HL-60 (cell line): ENCODE data around the gene CNTD1.

Experiments used
- DNase-seq, 2 experiments: peaks; one replicate each; pipeline ENCODE4 v3.0.0-alpha.2; 2010 to 2020; ENCODE audit warnings: low read depth in 1 of 2, low spot score in 1 of 2
- H3K27ac ChIP-seq: fragments of 250-450 bp; sonication (Bioruptor Pico); replicated peaks from 2 replicates; pipeline ENCODE4 v1.5.1; 2020; ENCODE audit warnings: mild to moderate bottlenecking, moderate library complexity
- H3K27me3 ChIP-seq: fragments of 250-450 bp; sonication (Bioruptor Pico); 2 replicates; pipeline ENCODE4 v1.5.1; 2021; ENCODE audit warnings: mild to moderate bottlenecking, moderate library complexity; ENCODE audit not compliant: insufficient read depth, poor library complexity, severe bottlenecking
- H3K4me3 ChIP-seq: replicated peaks from 2 replicates; pipeline ENCODE4 v1.5.1; 2011; ENCODE audit warnings: mild to moderate bottlenecking, control low read depth, low read length; ENCODE audit not compliant: insufficient read depth
- GABPA ChIP-seq: IDR thresholded peaks from 2 replicates; pipeline ENCODE4 v1.6.1; 2012; ENCODE audit warnings: low read depth
- POLR2AphosphoS5 ChIP-seq: IDR thresholded peaks from 2 replicates; pipeline ENCODE4 v1.6.1; 2012; ENCODE audit warnings: low read depth
- SPI1 ChIP-seq: IDR thresholded peaks from 2 replicates; pipeline ENCODE4 v1.6.1; 2012; ENCODE audit warnings: low read depth, mild to moderate bottlenecking, borderline replicate concordance
- TF ChIP-seq, protein P1 (sequence below): IDR thresholded peaks from one replicate; pipeline ENCODE4 v1.5.1; 2011; ENCODE audit warnings: low read length, control low read depth, inconsistent platforms; ENCODE audit not compliant: insufficient read depth
- TF ChIP-seq, protein P2 (sequence below): IDR thresholded peaks from 2 replicates; pipeline ENCODE4 v1.6.1; 2012; ENCODE audit warnings: low read depth; ENCODE audit not compliant: insufficient replicate concordance

The CNTD1 gene

DNA sequence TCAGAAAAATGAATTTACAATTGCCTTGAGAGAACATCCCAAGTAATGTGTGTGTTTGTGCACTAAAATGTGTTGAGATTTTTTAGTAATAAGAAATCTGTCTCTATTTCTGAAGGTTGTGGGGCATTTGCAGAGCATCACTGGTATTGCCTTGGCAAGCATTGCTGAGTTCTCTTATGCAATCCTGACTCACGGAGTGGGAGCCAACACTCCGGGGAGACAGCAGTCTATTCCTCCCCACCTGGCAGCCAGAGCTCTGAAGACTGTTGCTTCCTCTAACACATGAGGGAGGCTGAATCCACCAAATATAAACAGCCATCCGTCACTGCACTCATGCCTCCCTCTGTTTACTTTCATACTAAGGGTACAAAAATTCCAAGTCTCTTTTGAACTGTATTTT lies 10.6 kb downstream of the CNTD1 start:
- no peak overlapping the region for H3K4me3 ChIP-seq
- TF ChIP-seq GABPA (no peak), POLR2AphosphoS5 (no peak), SPI1 (no peak)
- TF ChIP-seq, protein P1, sequence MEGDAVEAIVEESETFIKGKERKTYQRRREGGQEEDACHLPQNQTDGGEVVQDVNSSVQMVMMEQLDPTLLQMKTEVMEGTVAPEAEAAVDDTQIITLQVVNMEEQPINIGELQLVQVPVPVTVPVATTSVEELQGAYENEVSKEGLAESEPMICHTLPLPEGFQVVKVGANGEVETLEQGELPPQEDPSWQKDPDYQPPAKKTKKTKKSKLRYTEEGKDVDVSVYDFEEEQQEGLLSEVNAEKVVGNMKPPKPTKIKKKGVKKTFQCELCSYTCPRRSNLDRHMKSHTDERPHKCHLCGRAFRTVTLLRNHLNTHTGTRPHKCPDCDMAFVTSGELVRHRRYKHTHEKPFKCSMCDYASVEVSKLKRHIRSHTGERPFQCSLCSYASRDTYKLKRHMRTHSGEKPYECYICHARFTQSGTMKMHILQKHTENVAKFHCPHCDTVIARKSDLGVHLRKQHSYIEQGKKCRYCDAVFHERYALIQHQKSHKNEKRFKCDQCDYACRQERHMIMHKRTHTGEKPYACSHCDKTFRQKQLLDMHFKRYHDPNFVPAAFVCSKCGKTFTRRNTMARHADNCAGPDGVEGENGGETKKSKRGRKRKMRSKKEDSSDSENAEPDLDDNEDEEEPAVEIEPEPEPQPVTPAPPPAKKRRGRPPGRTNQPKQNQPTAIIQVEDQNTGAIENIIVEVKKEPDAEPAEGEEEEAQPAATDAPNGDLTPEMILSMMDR, result no peak
- TF ChIP-seq, protein P2, sequence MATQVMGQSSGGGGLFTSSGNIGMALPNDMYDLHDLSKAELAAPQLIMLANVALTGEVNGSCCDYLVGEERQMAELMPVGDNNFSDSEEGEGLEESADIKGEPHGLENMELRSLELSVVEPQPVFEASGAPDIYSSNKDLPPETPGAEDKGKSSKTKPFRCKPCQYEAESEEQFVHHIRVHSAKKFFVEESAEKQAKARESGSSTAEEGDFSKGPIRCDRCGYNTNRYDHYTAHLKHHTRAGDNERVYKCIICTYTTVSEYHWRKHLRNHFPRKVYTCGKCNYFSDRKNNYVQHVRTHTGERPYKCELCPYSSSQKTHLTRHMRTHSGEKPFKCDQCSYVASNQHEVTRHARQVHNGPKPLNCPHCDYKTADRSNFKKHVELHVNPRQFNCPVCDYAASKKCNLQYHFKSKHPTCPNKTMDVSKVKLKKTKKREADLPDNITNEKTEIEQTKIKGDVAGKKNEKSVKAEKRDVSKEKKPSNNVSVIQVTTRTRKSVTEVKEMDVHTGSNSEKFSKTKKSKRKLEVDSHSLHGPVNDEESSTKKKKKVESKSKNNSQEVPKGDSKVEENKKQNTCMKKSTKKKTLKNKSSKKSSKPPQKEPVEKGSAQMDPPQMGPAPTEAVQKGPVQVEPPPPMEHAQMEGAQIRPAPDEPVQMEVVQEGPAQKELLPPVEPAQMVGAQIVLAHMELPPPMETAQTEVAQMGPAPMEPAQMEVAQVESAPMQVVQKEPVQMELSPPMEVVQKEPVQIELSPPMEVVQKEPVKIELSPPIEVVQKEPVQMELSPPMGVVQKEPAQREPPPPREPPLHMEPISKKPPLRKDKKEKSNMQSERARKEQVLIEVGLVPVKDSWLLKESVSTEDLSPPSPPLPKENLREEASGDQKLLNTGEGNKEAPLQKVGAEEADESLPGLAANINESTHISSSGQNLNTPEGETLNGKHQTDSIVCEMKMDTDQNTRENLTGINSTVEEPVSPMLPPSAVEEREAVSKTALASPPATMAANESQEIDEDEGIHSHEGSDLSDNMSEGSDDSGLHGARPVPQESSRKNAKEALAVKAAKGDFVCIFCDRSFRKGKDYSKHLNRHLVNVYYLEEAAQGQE, result no peak
- H3K27ac ChIP-seq, result no peak overlapping the region
- DNase-seq, result no peak
- H3K27me3 ChIP-seq, result no peaks in the 10 kb centered on the region

DNA sequence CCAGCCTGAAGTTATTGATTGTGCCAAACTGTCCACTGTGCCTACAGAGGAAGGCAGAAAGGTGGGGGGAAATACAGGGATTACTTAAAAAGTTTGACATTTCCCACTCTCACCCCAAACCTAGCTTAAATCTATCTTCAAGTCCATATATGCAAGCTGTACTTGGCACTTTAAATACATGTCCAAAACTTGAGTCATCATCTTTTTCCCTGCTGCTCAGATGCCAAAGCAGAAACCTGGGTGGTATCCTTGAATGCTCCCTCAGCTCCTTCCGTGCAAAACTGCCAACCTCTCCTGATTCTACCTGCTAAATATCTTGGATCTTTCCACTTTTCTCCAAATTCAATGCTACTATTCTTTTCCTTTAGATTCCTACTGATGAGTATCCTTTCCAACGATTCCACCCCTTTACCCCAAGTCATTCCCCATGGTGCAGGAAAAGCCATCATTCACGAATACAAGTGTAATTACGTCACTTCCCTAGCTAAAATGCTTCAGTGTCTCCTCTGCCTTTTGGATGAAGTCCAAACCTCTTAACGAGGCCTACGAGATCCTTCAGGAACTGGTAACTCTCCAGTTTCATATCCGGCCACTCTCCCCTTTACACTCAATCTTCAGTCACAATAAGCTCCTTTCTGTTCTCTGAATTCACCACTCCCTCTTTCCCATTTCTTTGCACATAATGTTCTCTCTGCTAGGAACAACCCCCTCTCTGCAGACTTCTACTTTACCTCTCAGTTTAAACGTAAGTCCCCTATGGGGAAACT lies 16.2 kb downstream of the CNTD1 start:
- no peak for DNase-seq
- H3K27ac ChIP-seq, result no peak overlapping the region
- no peaks in the 10 kb centered on the region for H3K27me3 ChIP-seq
- TF ChIP-seq SPI1, result no peak
- TF ChIP-seq POLR2AphosphoS5, result no peak
- TF ChIP-seq, protein P2, result no peak
- TF ChIP-seq GABPA, result no peak
- TF ChIP-seq, protein P1, result no peak
- no peak overlapping the region for H3K4me3 ChIP-seq

DNA sequence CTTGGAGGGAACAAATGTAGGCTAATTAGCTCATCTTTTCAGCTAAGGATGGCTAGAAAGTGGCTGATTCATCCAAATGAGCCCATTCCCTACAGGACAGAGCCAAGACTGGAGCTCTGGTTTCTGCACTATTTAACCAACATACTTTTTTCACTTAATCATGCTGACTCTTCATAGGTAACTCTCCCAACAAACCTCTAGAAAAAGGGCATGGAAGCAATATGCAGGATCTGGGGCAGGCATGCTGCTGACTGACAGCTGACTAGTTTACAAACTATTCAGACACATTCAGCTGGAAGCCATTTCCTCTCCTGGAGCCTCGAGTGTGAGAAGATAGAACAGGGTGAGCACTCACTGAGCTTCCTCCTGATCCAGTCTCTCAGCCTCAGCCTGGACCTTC lies 19.2 kb downstream of the CNTD1 start:
- no peak for DNase-seq
- no peak for TF ChIP-seq SPI1
- TF ChIP-seq GABPA, result no peak
- TF ChIP-seq, protein P2, result no peak
- TF ChIP-seq, protein P1, result no peak
- TF ChIP-seq POLR2AphosphoS5, result no peak
- no peak overlapping the region for H3K4me3 ChIP-seq
- H3K27me3 ChIP-seq, result no peaks in the 10 kb centered on the region
- H3K27ac ChIP-seq, result no peak overlapping the region
